Panc1 (cell line): ENCODE data around the gene ONECUT1. TPM values are rescaled to one million over a fixed set of nuclear protein-coding genes. Genes with fewer than 3 reads are reported as not detected.

ENCODE experiments used
- ATAC-seq: fragments of 200-7000 bp; cut with Tn5 transposase; 2 replicates; pipeline ENCODE4 v1.9.1; 2020; ENCODE audit warnings: mild to moderate bottlenecking, moderate library complexity
- BruUV-seq: library from RNA; stranded (reverse); fragments of 400-500 nt; replicated peaks from 2 replicates; lab custom pipeline; 2021; lab: Mats Ljungman, UMichigan
- CTCF ChIA-PET: fragments of 300-600 bp; sonication (Branson Sonifier 250); formaldehyde crosslinking; loops from one replicate; lab custom pipeline; 2022; ENCODE audit warnings: antibody characterized with exemption; lab: Charles Lee
- POLR2A ChIA-PET: fragments of 300-600 bp; sonication (Branson Sonifier 250); formaldehyde crosslinking; loops from one replicate; lab custom pipeline; 2022; ENCODE audit warnings: antibody characterized with exemption; lab: Charles Lee
- DNase-seq: peaks from one replicate; pipeline ENCODE4 v3.0.0-alpha.2; 2010; ENCODE audit warnings: low read depth, low spot score
- H3K27ac ChIP-seq: 2 replicates; pipeline ENCODE4 v1.5.1; 2011; ENCODE audit warnings: mild to moderate bottlenecking, low read length, inconsistent platforms
- H3K27me3 ChIP-seq: fragments of 200-500 bp; sonication (Bioruptor generic); 2 replicates; pipeline ENCODE4 v1.6.0; 2014; ENCODE audit warnings: low read length, inconsistent platforms; ENCODE audit not compliant: control insufficient read depth, insufficient read depth
- H3K36me3 ChIP-seq: fragments of 200-500 bp; sonication (Bioruptor generic); 2 replicates; pipeline ENCODE4 v1.5.1; 2014; ENCODE audit warnings: inconsistent platforms, mild to moderate bottlenecking, low read length, moderate library complexity; ENCODE audit not compliant: control insufficient read depth, insufficient read depth
- H3K4me1 ChIP-seq: 2 replicates; pipeline ENCODE4 v1.5.1; 2011; ENCODE audit warnings: inconsistent platforms, mild to moderate bottlenecking, low read length, moderate library complexity; ENCODE audit not compliant: control insufficient read depth, insufficient read depth
- H3K4me3 ChIP-seq, 2 experiments: 2 replicates each; pipeline ENCODE4 v1.5.1; 2011 to 2012; ENCODE audit warnings: low read depth in 2 of 2, low read length in 2 of 2, mild to moderate bottlenecking in 2 of 2, inconsistent platforms in 1 of 2, moderate library complexity in 1 of 2
- H3K9me3 ChIP-seq: fragments of 200-500 bp; sonication (Bioruptor generic); 2 replicates; pipeline ENCODE4 v1.5.1; 2014; ENCODE audit warnings: low read depth, mild to moderate bottlenecking, inconsistent platforms, low read length, moderate library complexity; ENCODE audit not compliant: control insufficient read depth, insufficient read depth
- CTCF ChIP-seq: fragments of 450-650 bp; IDR thresholded peaks from 2 replicates; pipeline ENCODE4 v1.5.1; 2017; ENCODE audit warnings: mild to moderate bottlenecking
- POLR2AphosphoS5 ChIP-seq: IDR thresholded peaks from 2 replicates; pipeline ENCODE4 v1.6.1; 2012; ENCODE audit warnings: mild to moderate bottlenecking, low read depth, low read length, moderate library complexity
- REST ChIP-seq, 2 experiments: IDR thresholded peaks; 2 replicates each; pipeline ENCODE4 v1.6.1; 2011 to 2012; ENCODE audit warnings: low read depth in 2 of 2, control low read depth in 1 of 2, low read length in 1 of 2, mild to moderate bottlenecking in 1 of 2, moderate library complexity in 1 of 2; ENCODE audit not compliant: insufficient read depth in 1 of 2
- SIN3A ChIP-seq: IDR thresholded peaks from 2 replicates; pipeline ENCODE4 v1.6.1; 2012; ENCODE audit warnings: low read depth, mild to moderate bottlenecking, low read length, moderate library complexity, borderline replicate concordance; ENCODE audit not compliant: insufficient read depth
- TCF7L2 ChIP-seq: IDR thresholded peaks from 2 replicates; pipeline ENCODE4 v1.6.1; 2011; ENCODE audit warnings: mild to moderate bottlenecking, low read depth, low read length, inconsistent platforms
- in situ Hi-C: cut with HindIII; loops from 2 replicates; pipeline ENCODE4 v1.10.0; 2016; ENCODE audit warnings: low sequenced_read_pairs, low pct_unique_long_range_greater_than_20kb
- intact Hi-C: fragments of 100-400 bp; cut with micrococcal nuclease; formaldehyde crosslinking; loops from one replicate; pipeline ENCODE4 v1.10.0; 2022; ENCODE audit not compliant: unreplicated experiment
- total RNA-seq: library from RNA; stranded (reverse); gene quantifications from one replicate; pipeline ENCODE4 v1.2.1, GENCODE V29; 2021; ENCODE audit not compliant: unreplicated experiment

ONECUT1 gene
- total RNA-seq, 1 experiment from 2014 or later, result 0.18 TPM

GRCh38 chr15:52800828-52801747 is 11.0 kb upstream of the ONECUT1 start:
- DNase-seq (no peak), ATAC-seq (no peak)
- TF ChIP-seq SIN3A (no peak), REST (IDR thresholded peaks at IDR 0.05; ENCODE audit: insufficient read depth in 1 of 2, low read depth in 2 of 2, low read length in 1 of 2) (no peak), CTCF (no peak), TCF7L2 (no peak), POLR2AphosphoS5 (no peak)
- Histone ChIP-seq H3K27ac (no peak overlapping the region), H3K27me3 (peaks cover 18% of the 10 kb centered on the region), H3K9me3 (no peaks in the 10 kb centered on the region), H3K36me3 (no peaks in the 10 kb centered on the region), H3K4me1 (peaks cover 3% of the 10 kb centered on the region; the same call in 1 of the 2 replicates), H3K4me3 (no peak overlapping the region)
- in situ Hi-C loops, result no loop called here
- BruUV-seq, result no TSS peak
- intact Hi-C loops, result no loop called here
- CTCF ChIA-PET, result no interaction called here
- POLR2A ChIA-PET, result no interaction called here

- no peak overlapping the region for H3K27ac ChIP-seq
- BruUV-seq, result no TSS peak
- no peak overlapping the region for H3K4me3 ChIP-seq
- H3K36me3 ChIP-seq, result no peaks in the 10 kb centered on the region
- H3K27me3 ChIP-seq, result peaks cover 18% of the 10 kb centered on the region
- ATAC-seq, result no peak
- ChIA-PET CTCF (no interaction called here), POLR2A (no interaction called here)
- H3K9me3 ChIP-seq, result no peaks in the 10 kb centered on the region
- intact Hi-C loops, result no loop called here
- H3K4me1 ChIP-seq, result peaks cover 3% of the 10 kb centered on the region; the same call in 1 of the 2 replicates
- no peak for TF ChIP-seq TCF7L2
- no peak for TF ChIP-seq CTCF
- no peak for TF ChIP-seq POLR2AphosphoS5
- no peak for TF ChIP-seq SIN3A
- TF ChIP-seq REST (IDR thresholded peaks at IDR 0.05; ENCODE audit: insufficient read depth in 1 of 2, low read depth in 2 of 2, low read length in 1 of 2), result no peak
- DNase-seq, result no peak
- in situ Hi-C loops, result no loop called here
Observed at GRCh38 chr15:52799145-52799811, 9.1 kb upstream of the ONECUT1 start.
